ENCODE results near the gene POLR1A. TPM values are rescaled to one million over a fixed set of nuclear protein-coding genes. Genes with fewer than 3 reads are reported as not detected.

POLR1A gene
- total RNA-seq, 2 experiments from 2014 or later, result 25.2 to 29.7 TPM

DNA sequence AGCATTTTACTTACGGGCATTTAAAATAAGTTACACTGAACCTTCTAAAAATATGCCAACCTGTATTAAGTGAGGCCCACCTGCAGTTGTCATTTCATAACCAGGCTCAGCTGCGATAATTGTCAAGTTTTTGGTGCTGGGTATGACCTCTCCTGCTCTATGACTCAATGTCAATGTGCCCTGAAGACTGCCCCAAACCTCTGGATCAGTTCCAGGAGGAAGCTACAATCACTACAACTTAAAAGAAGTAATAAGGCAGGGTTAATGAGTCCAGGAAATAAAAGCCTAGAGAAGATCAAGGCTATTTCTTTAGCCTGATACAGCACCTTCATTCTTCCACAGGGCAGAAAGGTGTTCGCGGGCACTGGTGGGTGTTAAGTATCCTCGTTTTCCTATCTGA lies 22.9 kb downstream of the POLR1A start:
- H3K36me3 Mint-ChIP-seq (ENCODE audit: low read depth), result peaks cover 17% of the 10 kb centered on the region
- no peak for DNase-seq
- POLR2A ChIA-PET, result interaction anchor here (1.0 to 2.2 kb wide), 4 partner anchors 23 to 255 kb away, joined by 3 to 4 read pairs (median 4); partner anchors contain the start of genes POLR1A, PTCD3 and ST3GAL5
- H3K4me3 Mint-ChIP-seq, result no peak overlapping the region
- CTCF ChIA-PET, result interaction anchor here (7.9 to 12.4 kb wide), 2 partner anchors 194 to 256 kb away, joined by 150 to 383 read pairs; partner anchors contain the start of gene ST3GAL5
- peaks cover 35% of the 10 kb centered on the region for H3K4me1 Mint-ChIP-seq
- H3K27ac Mint-ChIP-seq, result no peak overlapping the region
- H3K9me3 Mint-ChIP-seq, result no peaks in the 10 kb centered on the region
- H3K27me3 Mint-ChIP-seq, result no peaks in the 10 kb centered on the region

DNA sequence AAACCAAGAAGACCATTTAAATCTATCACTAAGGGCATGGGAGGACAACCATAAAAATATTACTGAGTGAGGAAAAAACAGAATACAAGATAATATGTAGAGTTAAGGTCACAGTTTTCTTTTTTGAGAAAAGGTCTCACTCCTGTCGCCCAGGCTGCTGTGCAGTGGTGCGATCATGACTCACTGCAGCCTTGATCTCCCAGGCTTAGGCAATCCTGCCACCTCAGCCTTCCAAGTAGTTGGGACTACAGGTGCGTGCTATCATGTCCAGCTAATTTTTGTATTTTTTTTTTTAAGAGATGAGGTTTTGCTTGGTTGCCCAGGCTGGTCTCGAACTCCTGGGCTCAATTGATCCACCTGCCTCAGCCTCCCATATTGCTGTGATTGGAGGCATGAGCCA lies 24.0 kb downstream of the POLR1A start:
- POLR2A ChIA-PET, result interaction anchor here (1.0 to 2.2 kb wide), 4 partner anchors 24 to 254 kb away, joined by 3 to 10 read pairs (median 4); partner anchors contain the start of genes POLR1A and PTCD3
- no peaks in the 10 kb centered on the region for H3K9me3 Mint-ChIP-seq
- CTCF ChIA-PET, result interaction anchor here (0.6 to 12.4 kb wide), 4 partner anchors 44 to 279 kb away, joined by 3 to 383 read pairs (median 100); partner anchors contain the start of gene ST3GAL5
- DNase-seq, result no peak
- H3K4me1 Mint-ChIP-seq, result peaks cover 45% of the 10 kb centered on the region
- H3K36me3 Mint-ChIP-seq (ENCODE audit: low read depth), result peaks cover 25% of the 10 kb centered on the region
- H3K27me3 Mint-ChIP-seq, result no peaks in the 10 kb centered on the region
- H3K27ac Mint-ChIP-seq, result peak overlapping the region; percentile 90
- no peak overlapping the region for H3K4me3 Mint-ChIP-seq

DNA sequence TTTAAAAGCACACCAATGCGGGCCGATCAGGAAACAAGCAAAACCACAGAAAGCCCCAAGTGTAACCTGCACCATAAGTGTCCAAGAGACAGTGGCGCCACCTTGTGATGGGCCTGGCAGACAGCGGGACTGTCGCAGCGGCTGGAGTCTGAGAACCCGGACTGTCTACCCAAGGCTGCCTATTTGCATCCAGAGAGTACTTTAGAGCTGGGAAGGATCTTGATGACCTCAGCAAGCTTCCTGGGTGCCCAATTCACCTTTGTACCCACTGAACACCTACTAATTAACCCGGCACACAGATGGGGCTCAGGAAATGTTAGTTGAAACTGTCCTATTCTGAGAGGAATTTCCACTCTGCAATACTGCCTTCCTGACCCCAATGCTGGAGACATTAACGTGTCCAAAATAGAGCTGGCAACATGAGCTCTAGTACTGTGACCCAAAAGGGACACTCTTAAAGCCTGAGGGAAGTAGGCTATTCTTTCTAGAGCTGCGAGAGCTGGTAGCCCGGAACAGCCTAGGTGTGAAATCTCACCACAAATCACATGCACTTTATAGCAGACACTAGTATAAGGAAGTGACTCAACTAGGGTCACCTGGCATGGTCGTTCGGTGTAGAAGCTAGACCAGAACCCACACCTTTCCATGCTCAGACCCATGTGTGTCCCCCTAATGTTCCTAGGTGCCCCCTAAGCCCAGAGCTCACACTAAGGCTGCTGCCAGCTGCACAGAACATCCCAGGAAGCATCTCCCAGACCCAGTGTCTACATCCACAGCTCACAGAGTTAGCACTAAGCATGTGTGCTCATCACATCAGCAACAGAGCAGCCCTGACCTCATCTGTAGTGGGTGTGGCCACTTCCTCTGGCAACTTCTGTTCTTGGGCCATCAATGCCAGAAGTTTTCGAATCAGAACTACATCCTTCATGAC lies 25.4 kb downstream of the POLR1A start:
- peak overlapping the region; percentile 90 for H3K27ac Mint-ChIP-seq
- no peak overlapping the region for H3K4me3 Mint-ChIP-seq
- peak; percentile 88 for DNase-seq
- POLR2A ChIA-PET, result interaction anchor here (0.7 to 4.4 kb wide), 17 partner anchors 10 to 540 kb away, joined by 3 to 64 read pairs (median 5); partner anchors contain the start of genes KDM3A, POLR1A, PTCD3 and ST3GAL5
- CTCF ChIA-PET, result interaction anchor here (0.5 to 12.4 kb wide), 40 partner anchors 8 to 442 kb away, joined by 3 to 383 read pairs (median 4); partner anchors contain the start of genes ATOH8, KDM3A, POLR1A and PTCD3
- H3K4me1 Mint-ChIP-seq, result peaks cover 48% of the 10 kb centered on the region
- H3K9me3 Mint-ChIP-seq, result no peaks in the 10 kb centered on the region
- H3K27me3 Mint-ChIP-seq, result no peaks in the 10 kb centered on the region
- H3K36me3 Mint-ChIP-seq (ENCODE audit: low read depth), result peaks cover 27% of the 10 kb centered on the region

DNA sequence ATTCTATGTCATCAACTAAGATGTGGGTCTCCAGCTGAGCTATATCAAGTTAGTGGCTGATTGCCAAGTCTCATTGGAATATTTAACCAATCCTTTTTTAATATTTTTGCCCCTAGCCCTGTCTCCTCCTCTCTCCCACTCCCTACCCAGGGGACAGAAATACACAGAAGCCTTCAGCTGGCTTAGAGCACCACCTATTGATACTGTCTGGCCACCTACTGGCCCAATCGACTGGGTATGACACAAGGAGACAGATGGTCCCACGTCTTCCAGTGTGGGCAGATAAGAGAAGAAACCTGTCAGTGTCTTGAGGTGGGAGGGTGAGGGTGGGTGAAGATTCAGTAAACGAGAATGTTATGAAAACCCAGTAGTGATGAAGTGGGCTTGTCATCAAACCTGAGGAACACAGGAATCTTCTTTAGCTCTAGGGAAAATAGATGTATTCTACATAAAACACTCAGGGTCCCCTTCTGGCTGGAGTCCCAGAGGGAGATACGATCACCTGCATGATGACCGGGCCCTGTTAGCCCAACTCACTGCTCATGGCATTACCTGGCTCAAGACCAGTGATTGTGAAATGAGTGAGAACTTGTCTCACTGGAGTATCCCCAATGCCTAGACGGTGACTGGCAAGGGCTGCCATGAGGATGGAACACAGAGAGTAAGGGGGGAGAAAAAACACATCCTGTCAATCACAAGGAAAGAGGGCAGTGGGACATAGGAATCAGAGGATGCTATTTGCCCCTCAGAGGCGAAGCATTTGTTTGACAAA lies 26.7 kb downstream of the POLR1A start:
- ChIA-PET CTCF (interaction anchor here (0.6 to 12.4 kb wide), 26 partner anchors 9 to 719 kb away, joined by 3 to 383 read pairs (median 4); partner anchors contain the start of genes ATOH8, POLR1A, PTCD3 and ST3GAL5), POLR2A (interaction anchor here (1.1 to 4.4 kb wide), 8 partner anchors 8 to 250 kb away, joined by 3 to 64 read pairs (median 16); partner anchors contain the start of genes POLR1A, PTCD3 and ST3GAL5)
- Mint-ChIP-seq H3K36me3 (ENCODE audit: low read depth) (peaks cover 37% of the 10 kb centered on the region), H3K4me1 (peaks cover 48% of the 10 kb centered on the region), H3K4me3 (no peak overlapping the region), H3K27ac (peak overlapping the region; percentile 66), H3K9me3 (no peaks in the 10 kb centered on the region), H3K27me3 (no peaks in the 10 kb centered on the region)
- DNase-seq, result peak; percentile 64

DNA sequence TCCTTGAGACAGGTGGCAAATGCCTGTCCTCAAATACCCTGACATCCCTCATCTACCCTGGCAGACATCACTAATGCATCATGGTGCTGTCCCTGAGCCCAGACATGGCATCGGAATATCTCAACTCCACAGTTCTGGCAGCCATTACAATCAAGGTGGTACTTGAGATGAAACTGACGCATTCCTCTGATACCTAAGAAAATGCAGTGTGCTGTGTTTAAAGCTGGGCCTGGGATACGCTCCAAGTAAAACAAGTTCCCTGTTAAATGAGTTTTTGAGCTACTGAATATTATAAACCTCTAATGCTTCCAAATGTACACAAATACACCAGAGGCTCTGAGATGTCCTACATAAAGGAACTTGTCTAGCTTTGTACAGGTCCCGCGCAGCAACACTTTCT lies 29.8 kb downstream of the POLR1A start:
- ChIA-PET POLR2A (interaction anchor here (0.6 to 2.1 kb wide), 5 partner anchors 12 to 395 kb away, joined by 3 to 5 read pairs (median 3); partner anchors contain the start of genes POLR1A, PTCD3 and ST3GAL5), CTCF (interaction anchor here (5.8 to 12.4 kb wide), 3 partner anchors 39 to 249 kb away, joined by 49 to 383 read pairs (median 150); partner anchors contain the start of gene ST3GAL5)
- Mint-ChIP-seq H3K9me3 (no peaks in the 10 kb centered on the region), H3K36me3 (ENCODE audit: low read depth) (peaks cover 49% of the 10 kb centered on the region), H3K27ac (no peak overlapping the region), H3K4me3 (no peak overlapping the region), H3K27me3 (no peaks in the 10 kb centered on the region), H3K4me1 (peaks cover 48% of the 10 kb centered on the region)
- no peak for DNase-seq

DNA sequence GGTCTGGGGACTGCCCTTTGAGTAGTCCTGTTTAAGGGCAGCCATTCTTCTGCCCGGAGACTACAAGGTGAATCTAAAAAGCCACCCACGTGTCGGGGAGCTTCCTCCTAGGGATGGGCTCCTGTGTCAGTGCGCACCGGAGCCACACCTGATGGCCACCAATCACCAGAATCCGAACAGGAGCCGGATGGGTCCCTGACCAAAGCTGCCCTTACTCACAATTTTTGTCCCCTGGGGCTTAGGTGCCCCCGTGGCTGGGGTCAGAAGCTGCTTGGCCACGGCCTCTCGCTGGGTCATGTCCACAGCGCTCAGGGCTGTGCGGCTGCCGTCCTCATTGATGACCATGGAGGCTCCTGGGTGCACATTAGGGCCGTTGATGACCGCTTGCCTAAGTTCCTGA lies 30.9 kb downstream of the POLR1A start:
- no peak overlapping the region for H3K4me3 Mint-ChIP-seq
- no peaks in the 10 kb centered on the region for H3K9me3 Mint-ChIP-seq
- peaks cover 60% of the 10 kb centered on the region for H3K36me3 Mint-ChIP-seq (ENCODE audit: low read depth)
- ChIA-PET POLR2A (interaction anchor here (0.6 to 2.1 kb wide), 2 partner anchors 14 to 186 kb away, joined by 3 to 5 read pairs; partner anchors contain the start of gene ST3GAL5), CTCF (interaction anchor here (1.0 to 12.4 kb wide), 2 partner anchors 186 to 248 kb away, joined by 5 to 383 read pairs; partner anchors contain the start of gene ST3GAL5)
- H3K4me1 Mint-ChIP-seq, result peaks cover 38% of the 10 kb centered on the region
- H3K27me3 Mint-ChIP-seq, result no peaks in the 10 kb centered on the region
- DNase-seq, result no peak
- H3K27ac Mint-ChIP-seq, result no peak overlapping the region

DNA sequence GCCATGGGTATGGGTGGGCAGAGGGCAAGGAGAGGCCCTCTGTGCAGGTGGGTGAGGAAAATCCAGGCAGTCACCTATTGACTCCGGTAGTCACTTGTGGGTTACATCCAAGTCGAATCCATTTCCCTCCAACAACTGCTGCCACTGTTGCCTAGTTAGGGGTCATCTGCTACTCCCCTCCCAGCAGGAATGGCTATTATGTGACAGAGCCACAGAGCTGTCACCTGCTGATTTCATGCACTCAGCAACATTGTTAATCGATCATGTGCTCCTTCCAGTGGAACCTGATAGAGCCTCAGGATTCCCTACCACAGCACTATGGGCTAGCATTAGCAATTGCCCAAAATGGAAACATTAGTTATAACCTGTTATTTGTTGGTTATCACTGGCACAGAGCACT lies 31.4 kb downstream of the POLR1A start:
- no peak overlapping the region for H3K27ac Mint-ChIP-seq
- H3K36me3 Mint-ChIP-seq (ENCODE audit: low read depth), result peaks cover 64% of the 10 kb centered on the region
- H3K27me3 Mint-ChIP-seq, result no peaks in the 10 kb centered on the region
- ChIA-PET CTCF (interaction anchor here (1.0 kb wide), 1 partner anchor 185 kb away, joined by 5 read pairs; the partner anchor contains the start of gene ST3GAL5), POLR2A (no interaction called here)
- no peak for DNase-seq
- no peak overlapping the region for H3K4me3 Mint-ChIP-seq
- H3K4me1 Mint-ChIP-seq, result peaks cover 35% of the 10 kb centered on the region
- no peaks in the 10 kb centered on the region for H3K9me3 Mint-ChIP-seq

DNA sequence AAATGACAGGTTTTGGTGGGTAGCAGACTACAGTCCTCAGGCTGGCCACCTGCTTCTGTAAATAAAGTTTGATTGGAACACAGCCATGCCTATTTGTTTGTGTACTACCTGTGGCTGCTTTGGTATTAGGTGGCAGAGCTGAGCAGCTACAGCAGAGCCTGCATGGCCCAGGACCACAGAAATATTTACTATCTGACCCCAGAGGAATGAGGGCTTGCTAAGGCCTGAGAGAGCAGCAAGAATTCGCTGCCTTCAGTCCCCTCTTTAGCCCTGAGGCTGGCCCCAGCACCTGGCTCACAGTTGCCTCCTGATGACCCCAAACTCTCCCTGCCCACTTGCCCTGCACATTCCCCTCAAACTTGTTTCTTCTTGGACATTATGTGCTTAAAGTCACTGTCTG lies 32.5 kb downstream of the POLR1A start:
- CTCF ChIA-PET, result interaction anchor here (1.9 kb wide), 1 partner anchor 246 kb away, joined by 8 read pairs; no protein-coding TSS in a partner anchor
- H3K4me3 Mint-ChIP-seq, result no peak overlapping the region
- peaks cover 68% of the 10 kb centered on the region for H3K36me3 Mint-ChIP-seq (ENCODE audit: low read depth)
- no peak overlapping the region for H3K27ac Mint-ChIP-seq
- H3K27me3 Mint-ChIP-seq, result no peaks in the 10 kb centered on the region
- POLR2A ChIA-PET, result no interaction called here
- peaks cover 35% of the 10 kb centered on the region for H3K4me1 Mint-ChIP-seq
- DNase-seq, result no peak
- H3K9me3 Mint-ChIP-seq, result no peaks in the 10 kb centered on the region

DNA sequence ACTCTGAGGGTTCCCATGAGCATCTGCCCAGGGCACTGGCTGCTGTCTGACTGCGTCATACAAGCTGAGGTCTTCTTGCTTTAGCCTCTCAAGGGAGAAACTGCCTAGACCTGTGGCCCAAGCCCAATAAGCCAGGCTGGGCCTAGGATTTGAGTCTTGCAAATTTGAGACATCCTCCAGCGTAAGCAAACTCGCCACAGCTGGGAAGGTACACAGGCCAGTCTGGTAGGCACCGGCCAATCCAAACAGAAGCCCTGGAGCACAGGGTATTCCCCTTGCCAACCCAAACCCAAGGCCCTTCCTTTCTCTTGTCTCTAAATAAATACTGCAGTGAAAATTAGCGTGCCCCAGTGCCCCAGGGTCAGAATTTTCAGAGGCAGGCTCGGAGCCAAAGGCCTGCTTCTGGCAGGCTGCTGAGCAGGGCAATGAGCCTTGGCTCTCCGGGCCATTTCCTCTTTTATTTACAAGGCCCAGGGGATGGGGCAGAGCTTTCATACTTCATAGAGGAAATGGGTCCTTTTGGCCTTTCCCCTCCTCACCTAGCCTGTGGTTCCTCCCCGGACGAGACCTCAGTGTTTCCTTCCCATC lies 33.3 kb downstream of the POLR1A start:
- no peaks in the 10 kb centered on the region for H3K27me3 Mint-ChIP-seq
- CTCF ChIA-PET, result interaction anchor here (1.9 kb wide), 1 partner anchor 245 kb away, joined by 8 read pairs; no protein-coding TSS in a partner anchor
- peaks cover 65% of the 10 kb centered on the region for H3K36me3 Mint-ChIP-seq (ENCODE audit: low read depth)
- no peaks in the 10 kb centered on the region for H3K9me3 Mint-ChIP-seq
- H3K4me3 Mint-ChIP-seq, result no peak overlapping the region
- peaks cover 35% of the 10 kb centered on the region for H3K4me1 Mint-ChIP-seq
- DNase-seq, result no peak
- POLR2A ChIA-PET, result no interaction called here
- H3K27ac Mint-ChIP-seq, result peak overlapping the region; percentile 67

DNA sequence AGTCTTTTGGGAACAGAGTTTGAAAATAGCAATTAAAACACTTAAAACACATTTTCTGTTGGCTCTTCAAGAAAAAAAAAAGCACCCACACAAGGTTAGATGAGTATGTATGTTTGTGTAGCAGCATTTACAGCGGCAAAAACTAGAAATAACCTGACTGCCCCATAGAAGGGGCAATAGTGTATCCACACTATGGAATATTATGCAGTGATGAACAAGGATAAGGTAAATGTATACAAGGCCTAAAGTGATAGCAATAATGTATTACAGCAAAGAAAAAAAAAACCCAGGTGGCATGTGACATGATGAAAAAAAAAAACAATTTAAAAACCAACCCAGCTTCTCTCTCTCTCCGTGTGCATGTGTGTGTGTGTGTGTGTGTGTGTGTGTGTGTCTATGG lies 34.8 kb downstream of the POLR1A start:
- Mint-ChIP-seq H3K27me3 (no peaks in the 10 kb centered on the region), H3K9me3 (no peaks in the 10 kb centered on the region), H3K4me1 (peaks cover 28% of the 10 kb centered on the region), H3K36me3 (ENCODE audit: low read depth) (peaks cover 65% of the 10 kb centered on the region), H3K27ac (peak overlapping the region; percentile 0), H3K4me3 (no peak overlapping the region)
- ChIA-PET POLR2A (interaction anchor here (1.1 kb wide), 1 partner anchor 9 kb away, joined by 3 read pairs; no protein-coding TSS in a partner anchor), CTCF (interaction anchor here (0.6 to 1.0 kb wide), 2 partner anchors 9 to 14 kb away, joined by 3 read pairs; no protein-coding TSS in a partner anchor)
- no peak for DNase-seq

DNA sequence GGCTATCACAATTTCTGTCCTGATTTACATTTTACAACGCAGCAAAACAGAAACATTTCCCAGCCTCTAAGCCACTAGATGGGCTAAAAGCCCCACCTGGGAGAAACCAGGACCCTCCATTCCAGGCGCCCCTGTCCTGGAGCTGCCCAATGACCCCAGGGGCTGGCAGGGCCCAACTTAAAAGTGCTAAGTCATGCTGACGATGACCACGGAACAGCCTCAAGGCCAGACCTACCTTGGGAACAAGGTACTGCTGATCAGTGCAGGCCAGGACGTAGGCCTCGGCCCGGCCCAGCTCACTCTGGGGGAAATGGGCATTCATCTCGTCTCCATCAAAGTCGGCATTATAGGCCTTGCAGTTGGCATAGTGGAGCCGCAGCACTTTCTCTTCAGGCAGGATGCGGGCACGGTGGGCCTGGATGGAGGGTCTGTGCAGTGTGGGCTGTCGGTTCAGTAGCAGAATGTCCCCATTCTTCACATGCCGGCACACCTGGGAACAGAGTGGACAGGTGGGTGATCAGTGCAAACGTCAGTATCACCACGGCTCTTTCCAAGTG lies 35.8 kb downstream of the POLR1A start:
- CTCF ChIA-PET, result interaction anchor here (3.1 kb wide), 1 partner anchor 182 kb away, joined by 12 read pairs; the partner anchor contains the start of gene ST3GAL5
- Mint-ChIP-seq H3K27ac (peak overlapping the region; percentile 58), H3K4me1 (peaks cover 28% of the 10 kb centered on the region), H3K27me3 (no peaks in the 10 kb centered on the region), H3K36me3 (ENCODE audit: low read depth) (peaks cover 72% of the 10 kb centered on the region), H3K9me3 (no peaks in the 10 kb centered on the region), H3K4me3 (no peak overlapping the region)
- no peak for DNase-seq
- POLR2A ChIA-PET, result interaction anchor here (1.1 kb wide), 1 partner anchor 10 kb away, joined by 3 read pairs; no protein-coding TSS in a partner anchor
